CD14-positive monocyte (primary cell): ENCODE data around the gene FCN2. TPM values are rescaled to one million over a fixed set of nuclear protein-coding genes. Genes with fewer than 3 reads are reported as not detected.

Experiments used
- DNase-seq, 3 donors: peaks; one replicate each; pipeline ENCODE4 v3.0.0-alpha.2; 2011 to 2022
- H2AFZ ChIP-seq: 2 replicates; pipeline ENCODE4 v1.6.0; 2012; ENCODE audit warnings: mild to moderate bottlenecking, low read depth, low read length, inconsistent platforms; ENCODE audit not compliant: insufficient read depth, poor library complexity, severe bottlenecking
- H3K27ac ChIP-seq, 2 donors: 1 replicate in 1 of 2; 2 replicates in 1 of 2; pipeline ENCODE4 v1.5.1; 2012 to 2013; ENCODE audit warnings: low read length in 2 of 2, control low read depth in 1 of 2, inconsistent platforms in 1 of 2, low read depth in 1 of 2, mild to moderate bottlenecking in 1 of 2
- H3K27me3 ChIP-seq, 2 donors: one replicate each; pipeline versions ENCODE4 v1.6.0 to v1.6.1; 2011 to 2013; ENCODE audit warnings: low read length in 2 of 2; ENCODE audit not compliant: control insufficient read depth in 2 of 2, insufficient read depth in 2 of 2
- H3K36me3 ChIP-seq, 2 donors: replicated peaks in 1 of 2; 1 replicate in 1 of 2; 2 replicates in 1 of 2; pipeline versions ENCODE4 v1.5.1 to v1.6.1; 2012 to 2013; ENCODE audit warnings: low read length in 2 of 2, control low read depth in 1 of 2, inconsistent platforms in 1 of 2, mild to moderate bottlenecking in 1 of 2; ENCODE audit not compliant: insufficient read depth in 2 of 2, control insufficient read depth in 1 of 2
- H3K4me1 ChIP-seq, 2 donors: 1 replicate in 1 of 2; 2 replicates in 1 of 2; pipeline versions ENCODE4 v1.5.1 to v1.6.1; 2012 to 2013; ENCODE audit warnings: low read length in 2 of 2, control low read depth in 1 of 2, inconsistent platforms in 1 of 2, mild to moderate bottlenecking in 1 of 2, moderate library complexity in 1 of 2; ENCODE audit not compliant: insufficient read depth in 2 of 2, control insufficient read depth in 1 of 2
- H3K4me2 ChIP-seq: replicated peaks from 2 replicates; pipeline ENCODE3; 2012; ENCODE audit warnings: low read length, moderate library complexity, mild to moderate bottlenecking; ENCODE audit not compliant: poor library complexity, severe bottlenecking; ENCODE audit errors: extremely low read depth
- H3K4me3 ChIP-seq, 3 experiments: fragments of 200-600 bp in 1 of 3; sonication (generic) in 1 of 3; replicated peaks in 1 of 3; 1 replicate in 2 of 3; 2 replicates in 1 of 3; pipeline ENCODE4 v1.5.1; 2011 to 2013; ENCODE audit warnings: low read length in 3 of 3, mild to moderate bottlenecking in 3 of 3, control low read depth in 2 of 3, low read depth in 2 of 3, inconsistent platforms in 1 of 3, moderate library complexity in 1 of 3
- H3K79me2 ChIP-seq: 2 replicates; pipeline ENCODE4 v1.6.0; 2012; ENCODE audit warnings: mild to moderate bottlenecking, control low read depth, inconsistent platforms, low read length, moderate library complexity; ENCODE audit not compliant: insufficient read depth
- H3K9ac ChIP-seq: 2 replicates; pipeline ENCODE4 v1.6.0; 2017; ENCODE audit warnings: low read length, mild to moderate bottlenecking; ENCODE audit not compliant: insufficient read depth, poor library complexity, severe bottlenecking
- H3K9me3 ChIP-seq, 2 donors: replicated peaks in 1 of 2; 1 replicate in 1 of 2; 2 replicates in 1 of 2; pipeline versions ENCODE4 v1.5.1 to v1.6.1; 2012 to 2013; ENCODE audit warnings: low read length in 2 of 2, control low read depth in 1 of 2; ENCODE audit not compliant: control insufficient read depth in 1 of 2, insufficient read depth in 1 of 2
- H4K20me1 ChIP-seq: 2 replicates; pipeline ENCODE4 v1.6.0; 2012; ENCODE audit warnings: mild to moderate bottlenecking, low read length, control low read depth, moderate library complexity; ENCODE audit not compliant: insufficient read depth
- H3K27ac Mint-ChIP-seq, 7 donors: one replicate each; pipeline ENCODE4 v1.8.0; 2020; ENCODE audit warnings: mild to moderate bottlenecking in 7 of 7, mixed read lengths in 7 of 7, moderate library complexity in 6 of 7, inconsistent platforms in 2 of 7
- H3K27me3 Mint-ChIP-seq, 3 donors: one replicate each; pipeline ENCODE4 v1.8.0; 2021 to 2022; ENCODE audit warnings: low read depth in 3 of 3, mild to moderate bottlenecking in 3 of 3, mixed read lengths in 3 of 3, moderate library complexity in 3 of 3, inconsistent platforms in 1 of 3
- H3K36me3 Mint-ChIP-seq, 2 donors: one replicate each; pipeline ENCODE4 v1.8.0; 2020; ENCODE audit warnings: mixed read lengths in 2 of 2, inconsistent platforms in 1 of 2, mild to moderate bottlenecking in 1 of 2
- H3K4me1 Mint-ChIP-seq: one replicate; pipeline ENCODE4 v1.8.0; 2020; ENCODE audit warnings: mild to moderate bottlenecking, mixed read lengths
- H3K4me3 Mint-ChIP-seq, 2 donors: one replicate each; pipeline ENCODE4 v1.8.0; 2020; ENCODE audit warnings: mild to moderate bottlenecking in 2 of 2, mixed read lengths in 2 of 2, moderate library complexity in 1 of 2
- H3K9me3 Mint-ChIP-seq, 7 donors: one replicate each; pipeline ENCODE4 v1.8.0; 2020 to 2022; ENCODE audit warnings: mixed read lengths in 7 of 7, mild to moderate bottlenecking in 6 of 7, moderate library complexity in 6 of 7, inconsistent platforms in 2 of 7
- WGBS: methylation state at CpG from one replicate; pipeline ENCODE4 v1.1.5; 2013; ENCODE audit warnings: missing lambda C conversion rate; ENCODE audit not compliant: insufficient coverage; 5-methylcytosine and 5-hydroxymethylcytosine counted together
- intact Hi-C, 2 donors: fragments of 100-400 bp; cut with micrococcal nuclease; formaldehyde crosslinking; loops; one replicate each; pipeline versions ENCODE4 v1.15.0 to v1.15.1; 2023
- polyA plus RNA-seq, 3 donors: library from polyadenylated mRNA; depleted of rRNA in 1 of 3; unstranded in 2 of 3; stranded (reverse) in 1 of 3; fragments of 300-500 nt in 2 of 3; fragments of >200 nt in 1 of 3; fragmentation: Illumina TruSeq in 2 of 3; gene quantifications; 1 replicate in 2 of 3; 2 replicates in 1 of 3; pipeline ENCODE4 v1.2.3, GENCODE V29; 2012 to 2021
- TF ChIP-seq, protein P1 (sequence below): fragments of 200-600 bp; IDR thresholded peaks from one replicate; pipeline ENCODE4 v1.8.0; 2022; ENCODE audit warnings: antibody characterized with exemption, mild to moderate bottlenecking

FCN2 gene
- polyA plus RNA-seq, 3 donors = not detected

- Mint-ChIP-seq H3K27ac (peak overlapping the region in 4 of 7 donors; percentile 18 to 83 (median 56)), H3K27me3 (peaks cover 0 to 2% (median 0%) of the 10 kb centered on the region in 3 donors), H3K36me3 (peaks cover 7 to 16% of the 10 kb centered on the region in 2 donors), H3K4me3 (no peak overlapping the region), H3K9me3 (peaks cover 0 to 7% (median 3%) of the 10 kb centered on the region in 7 donors), H3K4me1 (peaks cover 97% of the 10 kb centered on the region)
- peak overlapping the region in 1 of 2 donors; percentile 92 for H3K27ac ChIP-seq
- peaks cover 99 to 100% of the 10 kb centered on the region in 2 donors for H3K4me1 ChIP-seq
- TF ChIP-seq, protein P1, sequence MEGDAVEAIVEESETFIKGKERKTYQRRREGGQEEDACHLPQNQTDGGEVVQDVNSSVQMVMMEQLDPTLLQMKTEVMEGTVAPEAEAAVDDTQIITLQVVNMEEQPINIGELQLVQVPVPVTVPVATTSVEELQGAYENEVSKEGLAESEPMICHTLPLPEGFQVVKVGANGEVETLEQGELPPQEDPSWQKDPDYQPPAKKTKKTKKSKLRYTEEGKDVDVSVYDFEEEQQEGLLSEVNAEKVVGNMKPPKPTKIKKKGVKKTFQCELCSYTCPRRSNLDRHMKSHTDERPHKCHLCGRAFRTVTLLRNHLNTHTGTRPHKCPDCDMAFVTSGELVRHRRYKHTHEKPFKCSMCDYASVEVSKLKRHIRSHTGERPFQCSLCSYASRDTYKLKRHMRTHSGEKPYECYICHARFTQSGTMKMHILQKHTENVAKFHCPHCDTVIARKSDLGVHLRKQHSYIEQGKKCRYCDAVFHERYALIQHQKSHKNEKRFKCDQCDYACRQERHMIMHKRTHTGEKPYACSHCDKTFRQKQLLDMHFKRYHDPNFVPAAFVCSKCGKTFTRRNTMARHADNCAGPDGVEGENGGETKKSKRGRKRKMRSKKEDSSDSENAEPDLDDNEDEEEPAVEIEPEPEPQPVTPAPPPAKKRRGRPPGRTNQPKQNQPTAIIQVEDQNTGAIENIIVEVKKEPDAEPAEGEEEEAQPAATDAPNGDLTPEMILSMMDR = no peak
- H3K4me3 ChIP-seq = peak overlapping the region in 1 of 3 experiments; percentile 43
- peaks cover 27% of the 10 kb centered on the region for H3K79me2 ChIP-seq
- no peaks in the 10 kb centered on the region for H3K36me3 ChIP-seq
- no peak overlapping the region for H3K4me2 ChIP-seq
- H3K27me3 ChIP-seq = no peaks in the 10 kb centered on the region
- no peaks in the 10 kb centered on the region for H3K9me3 ChIP-seq
- intact Hi-C loops = loop anchor here in 1 of 2 donors (10.0 kb wide), 1 partner anchor 878 kb away; no protein-coding TSS in a partner anchor
- DNase-seq = peak in 2 of 3 donors; percentile 22 to 51
- H4K20me1 ChIP-seq = no peaks in the 10 kb centered on the region
- H3K9ac ChIP-seq = no peak overlapping the region
- no CpG with 5 or more reads among the region's 5 CpGs for WGBS
- no peak overlapping the region for H2AFZ ChIP-seq
Measured at GRCh38 chr9:134932606-134933005, 52.0 kb downstream of the FCN2 start.

GRCh38 chr9:134933076-134933659 is 52.6 kb downstream of the FCN2 start:
- no peak overlapping the region for H3K4me3 Mint-ChIP-seq
- Histone ChIP-seq H3K27ac (peak overlapping the region; percentile 90 to 92), H3K79me2 (peaks cover 26% of the 10 kb centered on the region), H3K4me3 (peak overlapping the region in 1 of 3 experiments; percentile 43), H4K20me1 (no peaks in the 10 kb centered on the region), H3K4me2 (no peak overlapping the region), H3K9ac (no peak overlapping the region), H3K27me3 (no peaks in the 10 kb centered on the region), H3K9me3 (no peaks in the 10 kb centered on the region), H2AFZ (no peak overlapping the region), H3K4me1 (peaks cover 100% of the 10 kb centered on the region in 2 donors), H3K36me3 (no peaks in the 10 kb centered on the region)
- intact Hi-C loops = loop anchor here in 1 of 2 donors (10.0 kb wide), 1 partner anchor 878 kb away; no protein-coding TSS in a partner anchor
- TF ChIP-seq, protein P1 = no peak
- H3K4me1 Mint-ChIP-seq = peaks cover 97% of the 10 kb centered on the region
- DNase-seq = no peak
- peaks cover 7 to 16% of the 10 kb centered on the region in 2 donors for H3K36me3 Mint-ChIP-seq
- H3K27ac Mint-ChIP-seq = peak overlapping the region; percentile 2 to 91 (median 66)
- H3K9me3 Mint-ChIP-seq = peaks cover 0 to 7% (median 3%) of the 10 kb centered on the region in 7 donors
- peaks cover 0 to 2% (median 1%) of the 10 kb centered on the region in 3 donors for H3K27me3 Mint-ChIP-seq
- 95% methylated on average over 8 of the region's 10 CpGs for WGBS
